Bone marrow (tissue), 2 donors: Measurements from ENCODE around the gene EPS8L3.

Source experiments
- DNase-seq, 2 donors: peaks; one replicate each; lab custom pipeline; 2025; lab: John Stamatoyannopoulos, UW

EPS8L3 gene

GRCh38 chr1:109739738-109740614 is 23.7 kb downstream of the EPS8L3 start:
- DNase-seq = peak; percentile 48 to 53

DNA sequence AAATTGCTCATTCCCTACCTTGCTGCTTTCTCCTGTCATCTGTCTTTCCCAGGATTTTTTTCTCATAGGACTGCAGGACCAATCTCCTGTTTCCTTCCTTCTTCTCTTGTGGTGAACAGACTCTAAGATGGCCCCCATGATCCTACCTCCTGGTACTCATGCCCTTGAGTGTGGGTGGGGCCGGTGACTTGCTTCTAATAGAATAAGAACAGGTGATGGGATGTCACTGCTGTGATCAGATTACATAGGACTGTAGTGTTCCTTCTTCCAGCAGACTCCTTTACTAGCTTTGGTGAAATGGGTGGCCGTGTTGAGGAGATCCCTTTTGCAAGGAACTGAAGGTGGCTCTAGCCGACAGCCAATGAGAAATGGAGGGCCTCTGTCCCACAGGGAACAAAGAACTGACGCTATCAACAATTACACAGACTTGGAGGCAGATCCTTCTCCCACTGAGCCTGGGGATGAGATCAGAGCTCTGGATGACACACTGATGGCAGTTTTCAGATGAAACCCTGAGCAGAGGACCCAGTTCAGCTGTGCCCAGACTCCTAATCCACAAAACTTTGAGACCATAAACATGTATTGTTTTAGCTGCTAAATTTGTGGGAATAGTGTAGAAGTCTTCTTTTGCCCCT is 30.4 kb downstream of the EPS8L3 start:
- DNase-seq = no peak

- DNase-seq = no peak
These were observed 31.3 kb downstream of the EPS8L3 start for GRCh38 chr1:109732390-109732881.

DNA sequence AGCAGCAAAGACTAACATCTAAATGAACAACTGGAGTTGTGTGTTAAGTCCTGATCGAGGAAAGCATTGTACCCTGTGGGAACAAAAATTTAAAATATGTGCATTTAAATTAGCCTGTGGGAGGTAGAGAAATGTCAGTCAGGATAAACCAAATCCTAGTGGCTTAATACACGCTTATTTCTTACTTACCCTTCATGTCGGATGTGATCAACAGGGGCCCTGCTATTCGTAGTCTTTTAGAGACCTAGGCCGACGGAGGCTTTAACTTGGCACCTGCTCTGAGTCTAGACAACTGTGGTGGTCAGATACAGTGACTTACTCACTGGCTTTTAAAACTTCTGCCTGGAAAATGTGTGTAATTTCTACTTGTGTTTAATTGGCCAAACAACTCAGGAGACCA is 33.1 kb downstream of the EPS8L3 start:
- no peak for DNase-seq

- DNase-seq = no peak
These were observed 34.9 kb downstream of the EPS8L3 start for GRCh38 chr1:109728870-109729269.

GRCh38 chr1:109726728-109727373 is 36.9 kb downstream of the EPS8L3 start:
- no peak for DNase-seq

GRCh38 chr1:109726007-109726406 is 37.7 kb downstream of the EPS8L3 start:
- no peak for DNase-seq

DNA sequence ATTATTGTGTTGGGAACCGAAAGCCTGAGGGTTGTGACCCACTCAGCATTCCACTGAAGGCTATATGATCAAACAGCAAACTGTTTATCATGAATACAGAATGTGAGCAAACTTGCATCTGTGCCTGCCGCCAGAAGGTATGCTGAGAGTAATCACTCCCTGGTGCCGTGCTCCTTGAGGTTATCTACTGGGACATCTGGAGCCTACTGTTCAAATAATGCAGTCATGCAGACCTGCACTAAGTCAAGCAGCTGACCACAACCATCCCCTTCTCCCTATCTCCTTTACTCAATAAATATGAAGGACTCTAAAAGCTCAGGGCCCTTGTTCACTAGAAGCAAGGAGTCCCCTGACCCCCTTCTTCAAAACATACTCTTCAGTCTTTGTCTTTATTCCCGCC is 38.2 kb downstream of the EPS8L3 start:
- no peak for DNase-seq

- no peak for DNase-seq
These were observed 38.8 kb downstream of the EPS8L3 start for GRCh38 chr1:109724933-109725332.

DNA sequence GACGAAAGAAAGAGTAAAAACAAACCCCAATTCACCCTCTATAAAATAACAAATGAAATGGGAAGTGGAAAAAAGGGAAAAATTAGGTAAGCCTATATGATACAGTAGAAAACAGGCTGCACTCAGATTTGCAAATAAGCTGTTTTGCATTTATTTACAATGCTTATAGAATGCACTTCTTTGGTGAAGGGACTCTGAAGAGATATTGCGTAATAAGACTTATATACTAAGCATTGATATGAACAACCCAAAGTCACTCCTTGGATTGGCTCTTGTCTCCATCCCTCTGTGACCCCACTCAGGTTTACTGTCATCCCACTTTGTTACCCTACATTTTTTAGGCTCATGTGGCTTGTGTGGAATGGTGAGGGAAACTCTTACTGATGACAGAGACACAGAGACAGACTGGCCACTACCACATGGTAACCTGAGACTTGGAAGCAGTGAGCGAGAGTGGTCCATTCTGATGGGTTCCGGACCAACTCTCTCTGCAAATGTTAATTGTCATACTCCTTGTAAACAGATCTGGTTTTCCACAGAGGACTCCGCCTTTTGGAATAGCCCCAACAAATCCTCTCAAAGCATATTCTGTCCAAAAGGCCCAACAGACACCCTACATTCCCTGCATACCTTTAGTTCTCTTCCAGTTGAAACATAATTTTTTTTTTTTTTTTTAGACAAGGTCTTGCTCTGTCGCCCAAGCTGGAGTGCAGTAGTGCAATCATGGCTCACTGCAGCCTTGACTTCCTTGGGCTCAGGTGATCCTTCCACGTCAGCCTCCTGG is 40.6 kb downstream of the EPS8L3 start:
- DNase-seq = no peak

- DNase-seq = no peak
These were observed 41.8 kb downstream of the EPS8L3 start for GRCh38 chr1:109721971-109722370.

- DNase-seq = no peak
These were observed 42.7 kb downstream of the EPS8L3 start for GRCh38 chr1:109721042-109721441.

DNA sequence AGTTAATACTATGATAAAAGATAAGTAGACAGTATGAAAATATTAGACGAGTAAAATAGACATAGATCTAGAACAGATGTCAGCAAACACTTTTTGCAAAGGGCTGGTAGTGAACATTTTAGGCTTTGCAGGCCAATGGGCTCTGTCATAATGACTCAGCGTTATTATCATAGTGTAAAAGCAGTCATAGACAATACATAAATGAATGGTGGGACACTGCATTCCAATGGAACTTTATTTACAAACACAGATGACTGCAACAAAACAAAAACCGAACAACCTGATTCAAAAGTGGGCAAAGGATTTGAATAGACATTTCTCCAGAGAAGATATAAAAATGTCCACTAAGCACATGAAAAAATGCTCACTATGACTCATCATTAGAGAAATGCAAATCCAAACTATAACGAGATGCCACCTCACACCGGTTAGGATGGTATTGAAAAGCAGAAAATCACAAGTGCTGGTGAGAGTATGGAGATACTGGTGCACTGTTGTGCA is 44.3 kb downstream of the EPS8L3 start:
- no peak for DNase-seq

DNA sequence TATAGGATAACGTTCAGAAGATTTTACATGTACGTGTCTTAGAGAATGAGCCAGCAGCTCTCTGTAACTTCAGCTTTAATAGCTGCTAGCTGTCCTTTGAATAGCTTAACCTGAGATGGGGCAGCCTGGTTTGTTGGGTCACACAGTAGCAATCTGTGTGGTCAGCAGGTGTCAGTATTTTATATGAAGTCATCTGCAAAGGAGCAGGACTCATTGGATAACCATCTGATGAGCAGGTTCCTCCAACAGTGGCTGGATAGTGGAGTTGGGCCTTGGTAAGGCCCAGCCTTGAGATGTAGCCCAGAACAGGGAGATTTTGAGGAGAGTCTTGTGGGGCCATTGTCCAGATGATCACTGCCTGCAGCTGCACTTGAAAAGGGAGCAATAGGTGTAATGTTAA is 45.2 kb downstream of the EPS8L3 start:
- DNase-seq = no peak

GRCh38 chr1:109717729-109718128 is 46.0 kb downstream of the EPS8L3 start:
- DNase-seq = no peak

DNA sequence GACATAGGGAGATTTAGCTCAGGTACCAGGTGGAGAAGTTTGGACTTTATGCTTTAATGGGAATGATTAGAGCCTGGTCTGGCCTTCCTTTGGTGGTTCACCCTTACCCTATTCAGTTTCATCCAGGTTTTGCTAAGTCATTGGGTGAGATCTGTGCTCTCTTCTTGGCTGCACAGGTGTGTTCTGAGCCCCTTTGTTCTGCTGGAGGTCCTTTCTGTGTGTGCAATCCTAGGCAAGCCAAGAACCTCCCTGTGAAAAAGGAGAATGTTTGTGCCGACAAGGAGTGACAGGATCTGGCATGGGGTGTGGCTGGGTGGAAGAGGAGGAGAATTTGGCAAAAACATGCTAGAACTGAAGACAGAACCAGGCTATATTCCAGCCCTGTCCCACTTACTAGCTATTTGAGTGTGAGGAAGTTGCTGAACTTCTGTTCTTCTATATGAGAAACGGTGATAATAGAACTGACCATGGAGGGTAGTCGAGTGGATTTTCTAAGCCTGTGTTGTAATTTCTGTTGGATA is 47.1 kb downstream of the EPS8L3 start:
- no peak for DNase-seq

DNA sequence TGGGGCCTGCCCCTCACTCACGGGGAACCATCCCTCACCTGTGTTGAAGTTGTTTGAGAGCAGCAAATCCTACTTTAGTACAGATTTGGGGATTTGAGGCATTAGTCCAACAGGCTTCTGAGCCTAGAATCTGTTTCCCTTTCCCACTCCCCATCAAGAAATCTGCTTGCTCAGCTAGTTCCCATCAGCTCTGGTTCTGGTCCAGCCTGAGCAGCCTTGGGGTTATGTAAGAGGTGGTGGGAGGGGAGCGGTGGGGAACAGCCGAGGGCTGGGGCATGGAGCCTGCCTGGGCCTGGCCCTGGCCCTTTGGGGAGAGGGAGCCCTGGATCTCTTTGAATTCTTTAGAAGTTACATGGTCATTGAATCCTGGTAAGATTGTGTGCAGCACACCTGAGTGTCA is 47.6 kb downstream of the EPS8L3 start:
- no peak for DNase-seq

DNA sequence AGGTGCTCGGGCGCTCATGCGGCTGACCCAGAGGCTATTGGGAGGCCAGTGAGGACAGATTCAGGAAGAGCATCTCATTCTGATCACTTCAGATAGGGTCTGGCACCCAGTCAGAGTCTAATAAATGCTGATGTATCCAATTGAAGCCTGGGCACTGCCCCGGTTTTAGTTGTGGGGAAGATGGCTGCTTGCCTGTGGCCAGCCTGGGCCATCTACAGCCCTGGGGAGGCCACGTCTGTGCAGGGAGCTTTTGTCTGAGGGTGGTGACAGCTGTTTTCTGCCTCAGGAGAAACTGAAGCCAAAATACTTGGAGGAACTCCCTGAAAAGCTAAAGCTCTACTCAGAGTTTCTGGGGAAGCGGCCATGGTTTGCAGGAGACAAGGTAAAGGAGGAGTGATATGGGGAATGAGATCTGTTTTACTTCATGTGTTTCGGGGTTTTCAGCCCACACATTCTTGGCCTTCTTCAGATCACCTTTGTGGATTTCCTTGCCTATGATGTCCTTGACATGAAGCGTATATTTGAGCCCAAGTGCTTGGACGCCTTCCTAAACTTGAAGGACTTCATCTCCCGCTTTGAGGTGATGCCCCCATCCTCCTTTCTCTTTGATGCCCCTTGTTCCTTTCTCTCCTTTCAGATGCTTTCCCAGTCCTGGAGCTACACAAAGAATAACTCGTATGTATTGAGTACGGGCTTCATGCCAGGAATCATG is 48.9 kb downstream of the EPS8L3 start:
- DNase-seq = no peak

DNA sequence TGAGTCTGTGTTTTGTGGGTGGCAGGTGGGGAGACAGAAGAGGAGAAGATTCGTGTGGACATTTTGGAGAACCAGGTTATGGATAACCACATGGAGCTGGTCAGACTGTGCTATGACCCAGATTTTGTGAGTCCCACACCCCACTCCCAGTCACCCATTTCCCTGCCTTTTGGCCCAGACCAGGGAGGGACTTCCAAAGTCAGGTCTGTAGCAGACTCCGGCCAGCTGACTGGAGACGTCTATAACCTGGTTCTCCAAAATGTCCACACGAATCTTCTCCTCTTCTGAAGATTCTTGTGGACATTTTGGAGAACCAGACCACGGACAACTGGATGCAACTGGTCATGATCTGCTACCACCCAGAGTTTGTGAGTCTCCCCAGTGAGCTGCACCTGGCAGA is 50.1 kb downstream of the EPS8L3 start:
- no peak for DNase-seq

DNA sequence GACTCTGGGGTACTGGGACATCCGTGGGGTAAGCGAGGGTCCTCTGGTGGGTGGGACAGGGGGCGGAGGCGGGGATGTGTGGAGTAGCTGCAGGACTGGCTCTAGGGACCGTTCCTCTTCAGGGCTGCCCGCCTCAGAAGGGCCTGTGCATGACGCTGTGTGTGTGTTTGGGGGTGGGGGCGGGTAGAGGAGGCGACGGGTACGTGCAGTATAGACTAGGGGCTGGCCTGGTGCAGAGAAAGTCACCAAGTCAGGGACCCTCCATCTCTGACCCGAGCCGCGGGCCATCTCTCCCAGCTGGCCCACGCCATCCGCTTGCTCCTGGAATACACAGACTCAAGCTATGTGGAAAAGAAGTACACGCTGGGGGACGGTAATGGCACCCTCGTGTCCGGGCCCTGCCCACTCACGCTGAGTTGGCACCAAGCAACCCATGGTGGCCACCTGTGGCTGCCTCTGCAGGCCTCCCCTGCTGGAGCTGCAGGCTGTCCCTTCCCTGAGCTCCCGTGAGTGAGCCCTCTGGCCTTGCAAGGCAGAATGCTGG is 51.3 kb downstream of the EPS8L3 start:
- no peak for DNase-seq
